Left hindlimb (tissue), 1 donor: Measurements from ENCODE around the gene SLC37A2.
A peak's percentile ranks its signal among the peaks of the same experiment; 100 is the strongest.
"Not testable (repeated sequence)": the region's sequence is repeated elsewhere in the genome, so short reads cannot be mapped to it uniquely, and the experiment has no call there.

Experiments used
- DNase-seq: peaks from one replicate; pipeline ENCODE4 v3.0.0-alpha.2; 2018

The SLC37A2 gene

GRCh38 chr11:125085301-125086081 is 22.4 kb downstream of the SLC37A2 start:
- DNase-seq, result no peak

GRCh38 chr11:125086633-125087296 is 23.7 kb downstream of the SLC37A2 start:
- no peak for DNase-seq

- peak; percentile 15 for DNase-seq
Observed at GRCh38 chr11:125088123-125088522, 25.0 kb downstream of the SLC37A2 start.

- DNase-seq, result peak; percentile 19
Observed at GRCh38 chr11:125088576-125089455, 25.7 kb downstream of the SLC37A2 start.

GRCh38 chr11:125089481-125089880 is 26.4 kb downstream of the SLC37A2 start:
- DNase-seq, result not testable (repeated sequence)

- DNase-seq, result not testable (repeated sequence)
Observed at GRCh38 chr11:125090151-125090550, 27.0 kb downstream of the SLC37A2 start.

- no peak for DNase-seq
Observed at GRCh38 chr11:125090816-125091215, 27.7 kb downstream of the SLC37A2 start.

- peak; percentile 74 for DNase-seq
Observed at GRCh38 chr11:125091247-125091876, 28.3 kb downstream of the SLC37A2 start.

- DNase-seq, result no peak
Observed at GRCh38 chr11:125091877-125092664, 29.0 kb downstream of the SLC37A2 start.

GRCh38 chr11:125092669-125093068 is 29.6 kb downstream of the SLC37A2 start:
- DNase-seq, result no peak

- no peak for DNase-seq
Observed at GRCh38 chr11:125093502-125093901, 30.4 kb downstream of the SLC37A2 start.

GRCh38 chr11:125094731-125095130 is 31.6 kb downstream of the SLC37A2 start:
- DNase-seq, result no peak

- no peak for DNase-seq
Observed at GRCh38 chr11:125100136-125100535, 37.0 kb downstream of the SLC37A2 start.

- no peak for DNase-seq
Observed at GRCh38 chr11:125101596-125101995, 38.5 kb downstream of the SLC37A2 start.

- DNase-seq, result no peak
Observed at GRCh38 chr11:125102025-125102424, 38.9 kb downstream of the SLC37A2 start.

- DNase-seq, result no peak
Observed at GRCh38 chr11:125102510-125102909, 39.4 kb downstream of the SLC37A2 start.

GRCh38 chr11:125105926-125106325 is 42.8 kb downstream of the SLC37A2 start:
- DNase-seq, result no peak

- DNase-seq, result no peak
Observed at GRCh38 chr11:125108469-125108868, 45.4 kb downstream of the SLC37A2 start.

- no peak for DNase-seq
Observed at GRCh38 chr11:125110506-125110905, 47.4 kb downstream of the SLC37A2 start.

- DNase-seq, result no peak
Observed at GRCh38 chr11:125111001-125111342, 47.9 kb downstream of the SLC37A2 start.

- peak; percentile 99 for DNase-seq
Observed at GRCh38 chr11:125111343-125112207, 48.5 kb downstream of the SLC37A2 start, which contains the start of gene TMEM218. TMEM218 (minus strand) TSS chr11:125111626; CDS start chr11:125102241, 9,385 bp downstream.
